ENCODE measurements around the gene PLCH1. TPM values are rescaled to one million over a fixed set of nuclear protein-coding genes. Genes with fewer than 3 reads are reported as not detected.

The PLCH1 gene
- total RNA-seq, 1 donor from 2014 or later, result not detected

GRCh38 chr3:155377071-155377470 lies 367.8 kb downstream of the PLCH1 start:
- H3K36me3 Mint-ChIP-seq (ENCODE audit: unreplicated experiment), result no peaks in the 10 kb centered on the region
- no peaks in the 10 kb centered on the region for H3K4me1 Mint-ChIP-seq (ENCODE audit: unreplicated experiment)
- peaks cover 18% of the 10 kb centered on the region for H3K27me3 Mint-ChIP-seq (ENCODE audit: unreplicated experiment)
- no peak for TF ChIP-seq CTCF (IDR thresholded peaks at IDR 0.05)
- no peaks in the 10 kb centered on the region for H3K9me3 Mint-ChIP-seq (ENCODE audit: unreplicated experiment)
- H3K27ac Mint-ChIP-seq (ENCODE audit: unreplicated experiment), result no peak overlapping the region
- H3K4me3 Mint-ChIP-seq (ENCODE audit: unreplicated experiment), result no peak overlapping the region
- no peak for DNase-seq (ENCODE audit: extremely low spot score, unreplicated experiment)

- H3K4me1 Mint-ChIP-seq (ENCODE audit: unreplicated experiment), result peaks cover 11% of the 10 kb centered on the region
- no peaks in the 10 kb centered on the region for H3K9me3 Mint-ChIP-seq (ENCODE audit: unreplicated experiment)
- H3K36me3 Mint-ChIP-seq (ENCODE audit: unreplicated experiment), result peaks cover 2% of the 10 kb centered on the region
- no peak for DNase-seq (ENCODE audit: extremely low spot score, unreplicated experiment)
- H3K4me3 Mint-ChIP-seq (ENCODE audit: unreplicated experiment), result no peak overlapping the region
- H3K27ac Mint-ChIP-seq (ENCODE audit: unreplicated experiment), result no peak overlapping the region
- no peak for TF ChIP-seq CTCF (IDR thresholded peaks at IDR 0.05)
- H3K27me3 Mint-ChIP-seq (ENCODE audit: unreplicated experiment), result peaks cover 18% of the 10 kb centered on the region
Measured at GRCh38 chr3:155372281-155372680, 372.6 kb downstream of the PLCH1 start.

- H3K4me3 Mint-ChIP-seq (ENCODE audit: unreplicated experiment), result no peak overlapping the region
- peaks cover 2% of the 10 kb centered on the region for H3K36me3 Mint-ChIP-seq (ENCODE audit: unreplicated experiment)
- H3K4me1 Mint-ChIP-seq (ENCODE audit: unreplicated experiment), result peaks cover 11% of the 10 kb centered on the region
Measured at GRCh38 chr3:155370764-155371503, 373.9 kb downstream of the PLCH1 start.

GRCh38 chr3:155370198-155370597 lies 374.7 kb downstream of the PLCH1 start:
- H3K27ac Mint-ChIP-seq (ENCODE audit: unreplicated experiment), result no peak overlapping the region
- H3K4me3 Mint-ChIP-seq (ENCODE audit: unreplicated experiment), result no peak overlapping the region
- no peak for TF ChIP-seq CTCF (IDR thresholded peaks at IDR 0.05)
- H3K27me3 Mint-ChIP-seq (ENCODE audit: unreplicated experiment), result peaks cover 12% of the 10 kb centered on the region
- DNase-seq (ENCODE audit: extremely low spot score, unreplicated experiment), result no peak
- no peaks in the 10 kb centered on the region for H3K9me3 Mint-ChIP-seq (ENCODE audit: unreplicated experiment)
- H3K36me3 Mint-ChIP-seq (ENCODE audit: unreplicated experiment), result peaks cover 2% of the 10 kb centered on the region
- peaks cover 11% of the 10 kb centered on the region for H3K4me1 Mint-ChIP-seq (ENCODE audit: unreplicated experiment)

More at GRCh38 chr3:155370764-155371503, 373.9 kb downstream of the PLCH1 start:
- no peaks in the 10 kb centered on the region for H3K9me3 Mint-ChIP-seq (ENCODE audit: unreplicated experiment)
- no peak for TF ChIP-seq CTCF (IDR thresholded peaks at IDR 0.05)
- DNase-seq (ENCODE audit: extremely low spot score, unreplicated experiment), result no peak
- H3K27me3 Mint-ChIP-seq (ENCODE audit: unreplicated experiment), result peaks cover 16% of the 10 kb centered on the region
- no peak overlapping the region for H3K27ac Mint-ChIP-seq (ENCODE audit: unreplicated experiment)

GRCh38 chr3:155369735-155370134 lies 375.1 kb downstream of the PLCH1 start:
- Mint-ChIP-seq H3K9me3 (ENCODE audit: unreplicated experiment) (no peaks in the 10 kb centered on the region), H3K27me3 (ENCODE audit: unreplicated experiment) (peaks cover 9% of the 10 kb centered on the region), H3K36me3 (ENCODE audit: unreplicated experiment) (peaks cover 2% of the 10 kb centered on the region), H3K4me1 (ENCODE audit: unreplicated experiment) (peaks cover 11% of the 10 kb centered on the region), H3K27ac (ENCODE audit: unreplicated experiment) (no peak overlapping the region), H3K4me3 (ENCODE audit: unreplicated experiment) (no peak overlapping the region)
- no peak for DNase-seq (ENCODE audit: extremely low spot score, unreplicated experiment)
- no peak for TF ChIP-seq CTCF (IDR thresholded peaks at IDR 0.05)

Data from osteocyte (in vitro differentiated cells).